Left hindlimb (tissue), 1 donor: ENCODE results near the gene SFXN5.
"Not testable (repeated sequence)": the region's sequence is repeated elsewhere in the genome, so short reads cannot be mapped to it uniquely, and the experiment has no call there.

Source experiments
- DNase-seq: peaks from one replicate; pipeline ENCODE4 v3.0.0-alpha.2; 2018

SFXN5 gene, protein sequence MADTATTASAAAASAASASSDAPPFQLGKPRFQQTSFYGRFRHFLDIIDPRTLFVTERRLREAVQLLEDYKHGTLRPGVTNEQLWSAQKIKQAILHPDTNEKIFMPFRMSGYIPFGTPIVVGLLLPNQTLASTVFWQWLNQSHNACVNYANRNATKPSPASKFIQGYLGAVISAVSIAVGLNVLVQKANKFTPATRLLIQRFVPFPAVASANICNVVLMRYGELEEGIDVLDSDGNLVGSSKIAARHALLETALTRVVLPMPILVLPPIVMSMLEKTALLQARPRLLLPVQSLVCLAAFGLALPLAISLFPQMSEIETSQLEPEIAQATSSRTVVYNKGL

GRCh38 chr2:73071360-73072128 lies at the start of gene SFXN5:
Gene SFXN5, minus strand, starts transcription at chr2:73071712. Its CDS starts 7 bp downstream, at chr2:73071705.
- DNase-seq, result peak; percentile 98

DNA sequence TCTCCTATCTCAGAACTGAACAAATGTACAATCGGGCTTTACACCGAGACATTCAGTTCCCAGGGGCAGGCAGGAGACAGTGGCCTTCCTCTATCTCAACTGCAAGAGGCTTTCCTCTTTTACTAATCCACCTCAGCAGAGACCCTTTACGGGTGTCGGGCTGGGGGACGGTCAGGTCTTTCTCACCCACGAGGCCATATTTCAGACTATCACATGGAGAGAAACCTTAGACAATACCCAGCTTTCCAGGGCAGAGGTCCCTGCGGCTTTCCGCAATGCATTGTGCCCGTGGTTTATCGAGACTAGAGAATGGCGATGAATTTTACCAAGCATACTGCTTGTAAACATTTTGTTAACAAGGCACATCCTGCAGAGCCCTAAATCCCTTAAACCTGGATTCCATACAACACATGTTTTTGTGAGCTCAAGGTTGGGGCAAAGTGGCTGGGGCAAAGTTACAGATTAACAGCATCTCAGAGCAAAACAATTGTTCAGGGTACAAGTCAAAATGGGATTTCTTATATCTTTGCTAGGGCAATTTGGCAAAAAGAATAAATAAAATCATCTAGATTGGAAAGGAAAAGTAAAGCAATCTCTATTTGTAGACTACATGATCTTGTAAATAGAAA lies 48.2 kb upstream of the SFXN5 start:
- DNase-seq, result not testable (repeated sequence)

- DNase-seq, result no peak
Measured at GRCh38 chr2:73117441-73117840, 45.9 kb upstream of the SFXN5 start.

GRCh38 chr2:73116182-73116960 lies 44.9 kb upstream of the SFXN5 start:
- DNase-seq, result no peak

- DNase-seq, result no peak
Measured at GRCh38 chr2:73114273-73114867, 42.9 kb upstream of the SFXN5 start.

GRCh38 chr2:73112913-73113854 lies 41.7 kb upstream of the SFXN5 start, which contains the start of gene RAB11FIP5:
Gene RAB11FIP5, minus strand, starts transcription at chr2:73112948. Its CDS starts 171 bp downstream, at chr2:73112777.
- peak; percentile 81 for DNase-seq

DNA sequence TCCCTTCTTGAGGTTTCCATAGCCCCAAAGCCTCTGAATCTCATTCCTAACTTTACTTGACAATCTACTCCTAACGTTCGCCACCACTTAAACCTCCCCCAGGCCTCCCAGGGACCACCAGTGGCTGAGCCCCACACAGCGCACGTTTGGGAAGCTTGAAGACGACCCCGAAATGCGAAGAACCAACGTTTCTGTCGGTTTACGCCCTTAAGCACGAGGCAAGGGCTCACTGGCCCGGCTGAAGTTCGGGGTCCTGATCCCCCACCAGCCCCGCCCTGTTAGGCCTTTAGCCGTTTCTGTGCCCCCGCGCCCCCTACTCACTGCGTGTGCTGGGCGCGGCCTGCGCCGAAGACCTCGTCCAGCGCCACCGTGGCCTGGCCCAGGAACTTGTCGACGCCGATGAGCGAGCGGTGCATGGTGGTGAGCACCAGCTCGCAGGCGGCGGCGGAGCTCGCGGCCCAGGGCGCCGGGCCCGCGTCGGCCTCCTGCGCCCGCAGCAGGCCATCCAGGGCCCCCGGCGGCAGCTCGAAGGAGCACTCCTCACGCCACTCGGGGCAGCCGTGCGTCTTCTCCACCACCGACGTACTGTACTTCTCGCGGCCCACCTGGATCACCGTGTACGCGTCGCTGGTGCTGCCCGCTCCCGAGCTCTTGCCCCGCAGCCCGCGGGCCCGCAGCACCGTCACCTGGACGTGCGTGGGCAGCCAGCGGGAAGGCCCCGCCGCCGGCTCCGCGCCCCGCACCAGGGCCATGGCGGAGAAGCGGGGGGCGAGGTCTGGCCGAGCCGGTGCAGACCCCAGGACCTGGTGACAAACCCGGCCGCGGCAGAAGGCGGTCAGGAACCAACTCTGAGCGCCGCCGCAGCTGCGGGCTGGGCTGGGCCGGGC lies 40.8 kb upstream of the SFXN5 start:
- peak; percentile 45 for DNase-seq

GRCh38 chr2:73111073-73112025 lies 39.8 kb upstream of the SFXN5 start:
- DNase-seq, result peak; percentile 44

DNA sequence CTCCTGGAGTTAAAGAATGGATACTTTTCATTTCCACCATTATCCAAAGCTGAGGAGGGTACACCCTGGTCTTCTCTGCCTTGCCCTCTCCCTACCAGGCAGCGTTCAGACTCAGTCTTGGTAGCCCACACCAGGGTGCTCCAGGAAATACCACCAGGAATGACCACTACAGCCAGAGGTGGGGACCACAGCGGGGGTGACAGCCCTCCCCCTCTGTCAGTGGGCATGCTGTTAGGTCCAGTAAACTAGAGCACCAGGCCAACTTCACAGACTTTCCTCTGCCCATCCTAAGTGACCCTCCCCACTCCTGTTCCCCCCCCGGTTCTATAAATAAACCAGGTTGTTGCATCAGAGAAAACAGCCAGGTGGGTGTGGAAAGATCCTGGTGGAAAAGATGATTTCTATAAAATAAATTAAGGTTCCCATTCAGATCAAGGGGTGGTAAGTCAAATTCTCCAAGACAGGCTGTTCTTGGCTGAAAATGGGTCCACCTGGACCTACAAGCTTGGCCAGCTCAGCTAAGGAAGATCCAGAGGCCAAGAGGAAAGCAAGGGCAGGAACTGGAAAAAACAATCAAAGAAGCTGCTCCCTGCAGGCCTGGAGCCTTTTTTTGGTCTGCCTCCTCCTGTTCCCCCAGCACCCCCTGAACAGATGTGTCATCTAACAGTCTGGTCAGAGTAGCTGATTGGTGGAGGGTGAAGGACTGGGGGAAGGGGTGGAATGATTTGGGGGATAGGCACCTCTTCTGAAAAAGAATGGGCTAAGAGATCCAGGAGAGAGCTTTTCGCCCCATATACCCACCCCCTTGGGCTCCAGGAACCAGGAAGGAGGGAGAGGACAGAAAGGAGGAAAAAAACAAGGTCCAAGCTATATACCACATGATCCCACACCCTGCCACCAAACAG lies 38.9 kb upstream of the SFXN5 start:
- peak; percentile 45 for DNase-seq

GRCh38 chr2:73109431-73110167 lies 38.1 kb upstream of the SFXN5 start:
- DNase-seq, result no peak

DNA sequence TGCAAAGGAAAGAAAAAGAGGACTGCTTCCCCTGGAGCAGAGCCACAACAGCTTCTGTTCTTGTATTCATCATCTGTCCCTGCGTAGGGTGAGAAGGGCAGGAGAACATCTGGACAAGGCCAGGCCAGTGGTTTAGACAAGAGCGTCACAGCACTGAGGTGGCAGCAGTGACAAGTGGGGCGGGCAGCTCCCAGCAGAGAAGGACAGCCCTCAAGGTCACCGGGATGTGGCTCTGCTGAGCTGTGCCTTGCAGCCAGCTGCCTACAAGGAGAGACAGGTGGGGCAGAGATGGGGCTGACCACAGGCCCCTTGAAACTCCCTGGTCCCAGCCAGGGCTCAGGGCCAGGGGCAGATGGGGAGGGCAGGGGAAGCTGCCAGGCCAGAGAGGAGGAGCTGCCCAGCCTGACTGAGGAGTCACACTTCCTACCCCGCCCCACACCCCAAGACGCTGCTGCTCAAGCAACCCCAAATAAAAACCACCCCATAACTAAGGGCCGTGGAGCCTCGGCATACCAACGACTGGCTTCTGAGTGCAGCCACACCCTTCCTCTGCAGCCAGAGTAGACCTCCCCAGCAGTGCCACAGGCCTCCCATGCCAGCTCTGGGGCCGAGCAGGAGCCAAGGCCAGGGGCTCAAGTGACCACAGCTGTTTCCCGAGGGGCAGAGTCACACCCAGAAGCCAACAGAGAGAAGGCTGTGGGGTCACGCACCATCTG lies 35.9 kb upstream of the SFXN5 start:
- DNase-seq, result peak; percentile 53

DNA sequence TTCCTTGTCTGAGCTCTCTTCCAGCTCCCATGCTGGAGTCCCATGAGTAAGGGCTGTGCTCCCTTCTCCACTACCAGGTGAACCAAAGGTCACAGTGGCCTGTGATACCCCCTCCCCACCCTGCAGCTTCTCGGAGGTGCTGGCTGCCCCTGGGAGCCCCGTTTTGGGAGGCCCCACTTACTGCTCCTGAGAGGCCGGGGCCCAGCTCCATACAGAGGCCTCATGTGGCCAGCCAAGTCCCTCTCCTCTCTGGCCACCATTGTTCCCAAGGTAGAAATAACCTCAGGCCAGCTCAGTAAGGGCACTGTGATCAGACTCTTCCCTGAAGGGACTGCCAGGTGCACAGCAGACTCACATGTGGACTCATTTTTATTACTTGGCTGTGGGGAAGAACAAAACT lies 35.3 kb upstream of the SFXN5 start:
- no peak for DNase-seq

- DNase-seq, result no peak
Measured at GRCh38 chr2:73105511-73105971, 34.0 kb upstream of the SFXN5 start.

DNA sequence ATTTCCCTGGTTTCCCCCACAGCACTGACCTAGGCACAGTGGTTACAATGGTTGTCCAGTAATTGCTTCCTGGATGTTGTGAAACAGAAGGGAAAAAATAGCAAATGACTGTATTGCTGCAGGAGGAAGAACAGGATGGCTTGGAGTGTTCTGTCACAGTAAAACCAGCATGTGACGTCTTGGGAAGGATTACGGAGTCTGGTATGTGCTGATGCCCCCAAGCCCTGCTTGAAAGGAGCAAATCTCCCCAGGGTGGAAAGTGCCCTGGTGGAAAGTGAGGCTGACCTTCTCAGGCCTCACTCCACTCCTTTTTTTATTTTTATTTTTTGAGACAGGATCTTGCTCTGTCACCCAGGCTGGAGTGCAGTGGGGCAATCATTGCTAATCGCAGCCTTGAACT lies 33.4 kb upstream of the SFXN5 start:
- no peak for DNase-seq

DNA sequence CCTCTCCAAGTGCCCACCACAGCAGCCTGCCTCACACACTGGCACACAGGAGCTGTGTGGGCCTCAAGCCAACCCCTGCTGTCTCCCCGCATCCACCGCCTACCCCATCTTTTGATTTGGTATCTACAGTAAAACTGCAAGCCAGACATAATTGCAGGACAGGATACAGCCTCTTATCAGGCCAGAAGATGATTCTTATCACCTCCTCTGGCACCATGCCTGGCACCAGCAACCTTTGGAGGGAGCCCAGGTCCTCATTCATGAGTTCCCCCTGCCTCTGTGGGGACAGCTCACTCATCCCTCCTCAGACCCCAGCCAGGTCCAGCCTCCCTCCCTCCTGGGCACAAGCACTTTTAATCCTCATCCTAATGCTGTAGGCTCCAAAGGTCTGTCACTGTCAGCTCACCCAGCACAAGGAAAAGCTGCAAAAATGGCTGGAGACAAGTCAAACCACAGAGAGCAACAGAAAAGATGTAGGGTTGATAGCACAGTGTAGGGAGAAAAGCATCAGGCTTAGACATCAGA lies 31.6 kb upstream of the SFXN5 start:
- DNase-seq, result no peak
